WTC11 (cell line): ENCODE results near the gene ERC1.

ENCODE experiments used
- E2F1 ChIP-seq: sonication (generic); formaldehyde crosslinking; IDR thresholded peaks from 2 replicates; pipeline ENCODE4 v1.8.0; 2022; ENCODE audit warnings: mild to moderate bottlenecking, missing genetic modification reagents
- MAX ChIP-seq: sonication (generic); formaldehyde crosslinking; IDR thresholded peaks from 2 replicates; pipeline ENCODE4 v1.8.0; 2022; ENCODE audit warnings: mild to moderate bottlenecking, missing genetic modification reagents
- NR2C2 ChIP-seq: sonication (generic); formaldehyde crosslinking; IDR thresholded peaks from 2 replicates; pipeline ENCODE4 v1.8.0; 2022; ENCODE audit warnings: mild to moderate bottlenecking, missing genetic modification reagents
- NR3C1 ChIP-seq: sonication (generic); formaldehyde crosslinking; conservative IDR thresholded peaks from 2 replicates; pipeline ENCODE4 v1.8.1; 2023; ENCODE audit warnings: low read depth, mild to moderate bottlenecking, missing genetic modification reagents
- SMAD4 ChIP-seq: sonication (generic); formaldehyde crosslinking; IDR thresholded peaks from 2 replicates; pipeline ENCODE4 v1.8.0; 2022; ENCODE audit warnings: mild to moderate bottlenecking, missing genetic modification reagents
- TCF7 ChIP-seq: sonication (generic); formaldehyde crosslinking; IDR thresholded peaks from 2 replicates; pipeline ENCODE4 v1.8.0; 2022; ENCODE audit warnings: mild to moderate bottlenecking, low read depth, missing genetic modification reagents, moderate library complexity
- ZNF121 ChIP-seq: sonication (generic); formaldehyde crosslinking; IDR thresholded peaks from 2 replicates; pipeline ENCODE4 v1.8.0; 2023; ENCODE audit warnings: missing genetic modification reagents
- ZNF232 ChIP-seq: sonication (generic); formaldehyde crosslinking; IDR thresholded peaks from 2 replicates; pipeline ENCODE4 v1.8.0; 2022; ENCODE audit warnings: mild to moderate bottlenecking, missing genetic modification reagents
- ZNF423 ChIP-seq: fragments of 250-450 bp; sonication (Bioruptor Pico); IDR thresholded peaks from 2 replicates; pipeline ENCODE4 v2.1.2; 2022; ENCODE audit warnings: mild to moderate bottlenecking, moderate library complexity
- TF ChIP-seq, protein P1 (sequence below): fragments of 200-600 bp; IDR thresholded peaks from 2 replicates; pipeline ENCODE4 v1.8.0; 2022; ENCODE audit warnings: antibody characterized with exemption
- TF ChIP-seq, protein P2 (sequence below): sonication (generic); formaldehyde crosslinking; IDR thresholded peaks from 2 replicates; pipeline ENCODE4 v1.8.1; 2023; ENCODE audit warnings: mild to moderate bottlenecking, missing genetic modification reagents, borderline replicate concordance

DNA sequence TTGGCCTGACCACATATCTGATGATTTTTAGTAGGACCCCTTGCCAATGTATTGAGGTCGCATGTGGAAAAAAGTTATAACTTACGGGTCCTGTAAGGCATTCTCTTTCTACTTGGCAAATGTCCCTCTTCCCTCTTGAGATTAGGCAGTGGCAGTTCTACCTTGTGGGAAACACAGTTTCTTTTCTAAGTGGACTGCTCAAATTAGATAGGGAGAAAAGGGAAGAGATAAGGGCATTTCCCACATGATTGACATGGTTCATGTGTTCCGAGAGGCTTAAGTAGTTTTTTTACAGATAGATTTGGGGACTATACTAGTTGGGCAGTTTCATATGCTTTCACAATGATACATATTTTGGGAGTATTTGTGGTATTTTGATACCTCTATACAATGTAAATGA is 448.7 kb downstream of the ERC1 start:
- TF ChIP-seq E2F1 (CRISPR knock-in tag) (no peak), ZNF232 (CRISPR knock-in tag) (no peak), NR2C2 (CRISPR knock-in tag) (no peak), ZNF121 (CRISPR knock-in tag) (no peak), MAX (CRISPR knock-in tag) (no peak), TCF7 (CRISPR knock-in tag) (no peak), SMAD4 (CRISPR knock-in tag) (no peak), NR3C1 (CRISPR knock-in tag) (no peak), ZNF423 (CRISPR knock-in tag) (no peak)
- TF ChIP-seq, protein P1, sequence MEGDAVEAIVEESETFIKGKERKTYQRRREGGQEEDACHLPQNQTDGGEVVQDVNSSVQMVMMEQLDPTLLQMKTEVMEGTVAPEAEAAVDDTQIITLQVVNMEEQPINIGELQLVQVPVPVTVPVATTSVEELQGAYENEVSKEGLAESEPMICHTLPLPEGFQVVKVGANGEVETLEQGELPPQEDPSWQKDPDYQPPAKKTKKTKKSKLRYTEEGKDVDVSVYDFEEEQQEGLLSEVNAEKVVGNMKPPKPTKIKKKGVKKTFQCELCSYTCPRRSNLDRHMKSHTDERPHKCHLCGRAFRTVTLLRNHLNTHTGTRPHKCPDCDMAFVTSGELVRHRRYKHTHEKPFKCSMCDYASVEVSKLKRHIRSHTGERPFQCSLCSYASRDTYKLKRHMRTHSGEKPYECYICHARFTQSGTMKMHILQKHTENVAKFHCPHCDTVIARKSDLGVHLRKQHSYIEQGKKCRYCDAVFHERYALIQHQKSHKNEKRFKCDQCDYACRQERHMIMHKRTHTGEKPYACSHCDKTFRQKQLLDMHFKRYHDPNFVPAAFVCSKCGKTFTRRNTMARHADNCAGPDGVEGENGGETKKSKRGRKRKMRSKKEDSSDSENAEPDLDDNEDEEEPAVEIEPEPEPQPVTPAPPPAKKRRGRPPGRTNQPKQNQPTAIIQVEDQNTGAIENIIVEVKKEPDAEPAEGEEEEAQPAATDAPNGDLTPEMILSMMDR: no peak
- TF ChIP-seq, protein P2, sequence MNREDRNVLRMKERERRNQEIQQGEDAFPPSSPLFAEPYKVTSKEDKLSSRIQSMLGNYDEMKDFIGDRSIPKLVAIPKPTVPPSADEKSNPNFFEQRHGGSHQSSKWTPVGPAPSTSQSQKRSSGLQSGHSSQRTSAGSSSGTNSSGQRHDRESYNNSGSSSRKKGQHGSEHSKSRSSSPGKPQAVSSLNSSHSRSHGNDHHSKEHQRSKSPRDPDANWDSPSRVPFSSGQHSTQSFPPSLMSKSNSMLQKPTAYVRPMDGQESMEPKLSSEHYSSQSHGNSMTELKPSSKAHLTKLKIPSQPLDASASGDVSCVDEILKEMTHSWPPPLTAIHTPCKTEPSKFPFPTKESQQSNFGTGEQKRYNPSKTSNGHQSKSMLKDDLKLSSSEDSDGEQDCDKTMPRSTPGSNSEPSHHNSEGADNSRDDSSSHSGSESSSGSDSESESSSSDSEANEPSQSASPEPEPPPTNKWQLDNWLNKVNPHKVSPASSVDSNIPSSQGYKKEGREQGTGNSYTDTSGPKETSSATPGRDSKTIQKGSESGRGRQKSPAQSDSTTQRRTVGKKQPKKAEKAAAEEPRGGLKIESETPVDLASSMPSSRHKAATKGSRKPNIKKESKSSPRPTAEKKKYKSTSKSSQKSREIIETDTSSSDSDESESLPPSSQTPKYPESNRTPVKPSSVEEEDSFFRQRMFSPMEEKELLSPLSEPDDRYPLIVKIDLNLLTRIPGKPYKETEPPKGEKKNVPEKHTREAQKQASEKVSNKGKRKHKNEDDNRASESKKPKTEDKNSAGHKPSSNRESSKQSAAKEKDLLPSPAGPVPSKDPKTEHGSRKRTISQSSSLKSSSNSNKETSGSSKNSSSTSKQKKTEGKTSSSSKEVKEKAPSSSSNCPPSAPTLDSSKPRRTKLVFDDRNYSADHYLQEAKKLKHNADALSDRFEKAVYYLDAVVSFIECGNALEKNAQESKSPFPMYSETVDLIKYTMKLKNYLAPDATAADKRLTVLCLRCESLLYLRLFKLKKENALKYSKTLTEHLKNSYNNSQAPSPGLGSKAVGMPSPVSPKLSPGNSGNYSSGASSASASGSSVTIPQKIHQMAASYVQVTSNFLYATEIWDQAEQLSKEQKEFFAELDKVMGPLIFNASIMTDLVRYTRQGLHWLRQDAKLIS (CRISPR knock-in tag): no peak
